Measurements from ENCODE around the gene KRT86.
"Not testable (repeated sequence)": the region's sequence is repeated elsewhere in the genome, so short reads cannot be mapped to it uniquely, and the experiment has no call there.

The KRT86 gene

GRCh38 chr12:52338241-52338960 is 64.0 kb downstream of the KRT86 start:
- Histone ChIP-seq H3K27me3 (replicated peaks) (peaks cover 4% of the 10 kb centered on the region), H3K4me3 (ENCODE audit: low read depth, low read length) (no peak overlapping the region), H3K36me3 (replicated peaks) (no peaks in the 10 kb centered on the region), H3K27ac (no peak overlapping the region)
- DNase-seq = no peak
- in situ Hi-C loops (cut with HindIII; ENCODE audit: low pct_ligation_motif_present, low sequenced_read_pairs) = no loop called here
- TF ChIP-seq CTCF (IDR thresholded peaks at IDR 0.05; ENCODE audit: low read depth, low read length, missing control alignments) = no peak

GRCh38 chr12:52341066-52341580 is 66.7 kb downstream of the KRT86 start:
- Histone ChIP-seq H3K4me3 (ENCODE audit: low read depth, low read length) (no peak overlapping the region), H3K27me3 (replicated peaks) (peaks cover 4% of the 10 kb centered on the region), H3K36me3 (replicated peaks) (no peaks in the 10 kb centered on the region), H3K27ac (no peak overlapping the region)
- TF ChIP-seq CTCF (IDR thresholded peaks at IDR 0.05; ENCODE audit: low read depth, low read length, missing control alignments) = no peak
- DNase-seq = no peak
- in situ Hi-C loops (cut with HindIII; ENCODE audit: low pct_ligation_motif_present, low sequenced_read_pairs) = no loop called here

GRCh38 chr12:52342781-52343490 is 68.5 kb downstream of the KRT86 start:
- H3K4me3 ChIP-seq (ENCODE audit: low read depth, low read length) = no peak overlapping the region
- no peak for TF ChIP-seq CTCF (IDR thresholded peaks at IDR 0.05; ENCODE audit: low read depth, low read length, missing control alignments)
- no peak for DNase-seq
- in situ Hi-C loops (cut with HindIII; ENCODE audit: low pct_ligation_motif_present, low sequenced_read_pairs) = no loop called here
- no peak overlapping the region for H3K27ac ChIP-seq
- peaks cover 4% of the 10 kb centered on the region for H3K27me3 ChIP-seq (replicated peaks)
- H3K36me3 ChIP-seq (replicated peaks) = no peaks in the 10 kb centered on the region

- in situ Hi-C loops (cut with HindIII; ENCODE audit: low pct_ligation_motif_present, low sequenced_read_pairs) = no loop called here
- H3K4me3 ChIP-seq (ENCODE audit: low read depth, low read length) = no peak overlapping the region
- DNase-seq = no peak
- H3K27me3 ChIP-seq (replicated peaks) = peaks cover 7% of the 10 kb centered on the region
- no peak overlapping the region for H3K27ac ChIP-seq
- no peak for TF ChIP-seq CTCF (IDR thresholded peaks at IDR 0.05; ENCODE audit: low read depth, low read length, missing control alignments)
- H3K36me3 ChIP-seq (replicated peaks) = no peaks in the 10 kb centered on the region
Measured at GRCh38 chr12:52343550-52343949, 69.1 kb downstream of the KRT86 start.

- Histone ChIP-seq H3K36me3 (replicated peaks) (no peaks in the 10 kb centered on the region), H3K27me3 (replicated peaks) (peaks cover 7% of the 10 kb centered on the region), H3K27ac (no peak overlapping the region), H3K4me3 (ENCODE audit: low read depth, low read length) (no peak overlapping the region)
- DNase-seq = no peak
- TF ChIP-seq CTCF (IDR thresholded peaks at IDR 0.05; ENCODE audit: low read depth, low read length, missing control alignments) = no peak
- in situ Hi-C loops (cut with HindIII; ENCODE audit: low pct_ligation_motif_present, low sequenced_read_pairs) = no loop called here
Measured at GRCh38 chr12:52344111-52344510, 69.7 kb downstream of the KRT86 start.

GRCh38 chr12:52345041-52345440 is 70.6 kb downstream of the KRT86 start:
- DNase-seq; H3K27me3 ChIP-seq (replicated peaks); H3K36me3 ChIP-seq (replicated peaks); in situ Hi-C loops (cut with HindIII; ENCODE audit: low pct_ligation_motif_present, low sequenced_read_pairs); H3K27ac ChIP-seq; H3K4me3 ChIP-seq (ENCODE audit: low read depth, low read length): not testable (repeated sequence)
